ENCODE results near the gene ATG2B. TPM values are rescaled to one million over a fixed set of nuclear protein-coding genes. Genes with fewer than 3 reads are reported as not detected.

Gene ATG2B
- total and polyA plus RNA-seq, 2 of the 4 experiments (the other 2 are of a cell fraction): 6.9 to 22.0 TPM

DNA sequence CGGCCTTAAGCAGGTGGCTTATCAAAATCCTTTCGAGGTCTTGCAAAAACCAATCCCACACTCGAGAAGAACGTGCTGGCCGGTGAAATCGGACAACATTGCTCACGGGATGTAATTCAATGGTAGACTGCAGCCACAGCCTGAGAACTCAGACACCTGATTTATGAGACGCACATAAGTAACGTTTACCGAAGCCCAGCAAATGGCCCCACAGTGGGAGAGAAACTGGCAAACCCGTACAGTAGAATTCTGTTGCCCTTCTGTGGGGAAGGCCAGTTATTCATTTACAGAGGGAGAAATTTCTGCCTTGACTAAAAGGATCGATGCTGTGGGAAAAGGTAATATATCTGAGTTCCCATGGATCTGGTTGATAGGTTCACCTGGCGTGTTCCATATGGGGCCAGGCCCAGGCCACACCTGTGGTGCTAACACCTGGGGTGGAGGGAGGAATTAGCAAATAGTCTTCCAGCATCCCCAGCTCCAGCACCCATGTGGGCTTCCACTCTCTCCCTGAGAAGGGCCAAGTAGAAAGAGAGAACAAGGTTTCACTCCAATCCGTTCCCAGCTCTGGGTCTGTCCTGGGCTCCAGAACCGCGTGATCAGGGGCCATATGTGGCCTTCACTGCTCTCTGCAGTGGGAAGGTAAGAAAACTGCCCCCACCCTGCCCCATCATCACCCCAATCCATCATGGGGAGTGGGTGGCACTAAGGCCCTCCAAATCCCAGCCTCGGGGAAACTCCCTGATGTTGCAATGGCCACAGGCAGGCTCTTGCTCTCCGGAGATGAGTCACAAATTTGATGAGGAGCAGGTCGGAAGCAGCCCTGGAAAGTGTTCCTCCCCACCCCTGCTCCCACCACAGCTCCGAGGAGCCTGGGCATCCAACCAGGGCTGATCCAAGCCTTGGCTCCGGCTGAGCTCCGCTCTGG is 94.4 kb downstream of the ATG2B start:
- Histone ChIP-seq H3K56ac (ENCODE audit: extremely low read depth, insufficient read depth, low read length) (peak overlapping the region; percentile 55), H3K27ac (ENCODE audit: insufficient read depth, low read length) (peak overlapping the region; percentile 75)
- peak; percentile 29; the same call in 1 of the 2 replicates for TF ChIP-seq RAD21 (IDR thresholded peaks at IDR 0.05; ENCODE audit: low read length)
- TF ChIP-seq BHLHE40 (IDR thresholded peaks at IDR 0.05; ENCODE audit: low read depth, low read length): peak; percentile 60
- peak; percentile 94 for TF ChIP-seq FOS (IDR thresholded peaks at IDR 0.05; ENCODE audit: low read depth, low read length)
- no peak for TF ChIP-seq MAFK (IDR thresholded peaks at IDR 0.05; ENCODE audit: low read depth, low read length)
- no peak for TF ChIP-seq NFE2L2 (IDR thresholded peaks at IDR 0.05; ENCODE audit: low read depth, low read length)
- TF ChIP-seq, protein P1, sequence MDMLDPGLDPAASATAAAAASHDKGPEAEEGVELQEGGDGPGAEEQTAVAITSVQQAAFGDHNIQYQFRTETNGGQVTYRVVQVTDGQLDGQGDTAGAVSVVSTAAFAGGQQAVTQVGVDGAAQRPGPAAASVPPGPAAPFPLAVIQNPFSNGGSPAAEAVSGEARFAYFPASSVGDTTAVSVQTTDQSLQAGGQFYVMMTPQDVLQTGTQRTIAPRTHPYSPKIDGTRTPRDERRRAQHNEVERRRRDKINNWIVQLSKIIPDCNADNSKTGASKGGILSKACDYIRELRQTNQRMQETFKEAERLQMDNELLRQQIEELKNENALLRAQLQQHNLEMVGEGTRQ (IDR thresholded peaks at IDR 0.05; ENCODE audit: low read depth, low read length): no peak
- TF ChIP-seq POLR2A (IDR thresholded peaks at IDR 0.05; ENCODE audit: low read depth, low read length): 0 out of 2 replicates have a peak, but pooled peaks have one; percentile 7
- peak; percentile 16; the same call in 1 of the 2 replicates for TF ChIP-seq RFX5 (IDR thresholded peaks at IDR 0.05; ENCODE audit: low read depth, low read length)
- TF ChIP-seq CHD1 (IDR thresholded peaks at IDR 0.05; ENCODE audit: low read depth, low read length): no peak
- no peak for TF ChIP-seq SMC3 (IDR thresholded peaks at IDR 0.05; ENCODE audit: low read depth, low read length)
- TF ChIP-seq, protein P2, sequence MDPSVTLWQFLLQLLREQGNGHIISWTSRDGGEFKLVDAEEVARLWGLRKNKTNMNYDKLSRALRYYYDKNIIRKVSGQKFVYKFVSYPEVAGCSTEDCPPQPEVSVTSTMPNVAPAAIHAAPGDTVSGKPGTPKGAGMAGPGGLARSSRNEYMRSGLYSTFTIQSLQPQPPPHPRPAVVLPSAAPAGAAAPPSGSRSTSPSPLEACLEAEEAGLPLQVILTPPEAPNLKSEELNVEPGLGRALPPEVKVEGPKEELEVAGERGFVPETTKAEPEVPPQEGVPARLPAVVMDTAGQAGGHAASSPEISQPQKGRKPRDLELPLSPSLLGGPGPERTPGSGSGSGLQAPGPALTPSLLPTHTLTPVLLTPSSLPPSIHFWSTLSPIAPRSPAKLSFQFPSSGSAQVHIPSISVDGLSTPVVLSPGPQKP (IDR thresholded peaks at IDR 0.05; ENCODE audit: borderline replicate concordance, low read depth, low read length): no peak
- peak; percentile 100 for TF ChIP-seq CEBPB (IDR thresholded peaks at IDR 0.05; ENCODE audit: low read depth, low read length)
- TF ChIP-seq, protein P3, sequence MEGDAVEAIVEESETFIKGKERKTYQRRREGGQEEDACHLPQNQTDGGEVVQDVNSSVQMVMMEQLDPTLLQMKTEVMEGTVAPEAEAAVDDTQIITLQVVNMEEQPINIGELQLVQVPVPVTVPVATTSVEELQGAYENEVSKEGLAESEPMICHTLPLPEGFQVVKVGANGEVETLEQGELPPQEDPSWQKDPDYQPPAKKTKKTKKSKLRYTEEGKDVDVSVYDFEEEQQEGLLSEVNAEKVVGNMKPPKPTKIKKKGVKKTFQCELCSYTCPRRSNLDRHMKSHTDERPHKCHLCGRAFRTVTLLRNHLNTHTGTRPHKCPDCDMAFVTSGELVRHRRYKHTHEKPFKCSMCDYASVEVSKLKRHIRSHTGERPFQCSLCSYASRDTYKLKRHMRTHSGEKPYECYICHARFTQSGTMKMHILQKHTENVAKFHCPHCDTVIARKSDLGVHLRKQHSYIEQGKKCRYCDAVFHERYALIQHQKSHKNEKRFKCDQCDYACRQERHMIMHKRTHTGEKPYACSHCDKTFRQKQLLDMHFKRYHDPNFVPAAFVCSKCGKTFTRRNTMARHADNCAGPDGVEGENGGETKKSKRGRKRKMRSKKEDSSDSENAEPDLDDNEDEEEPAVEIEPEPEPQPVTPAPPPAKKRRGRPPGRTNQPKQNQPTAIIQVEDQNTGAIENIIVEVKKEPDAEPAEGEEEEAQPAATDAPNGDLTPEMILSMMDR (conservative IDR thresholded peaks at IDR 0.05; ENCODE audit: low read depth, low read length): no peak

More for the DNA sequence above, 94.4 kb downstream of the ATG2B start:
- Histone ChIP-seq H2BK15ac (ENCODE audit: low read depth, low read length) (peak overlapping the region; percentile 79), H3K9ac (ENCODE audit: low read depth, low read length) (peak overlapping the region; percentile 2; the same call in 1 of the 2 replicates), H3K9me3 (ENCODE audit: control insufficient read depth, insufficient read depth, low read length) (0 out of 2 replicates have a peak, but pooled peaks cover 2% of the 10 kb centered on the region), H3K27me3 (ENCODE audit: control insufficient read depth, insufficient read depth, low read length) (no peaks in the 10 kb centered on the region), H3K4ac (ENCODE audit: low read depth, low read length) (peak overlapping the region; percentile 95), H3K4me2 (ENCODE audit: low read depth, low read length) (no peak overlapping the region; the same call in 1 of the 2 replicates), H3K23ac (ENCODE audit: low read depth, low read length) (peak overlapping the region; percentile 81), H3K79me1 (ENCODE audit: low read depth in 1 of 2, low read length in 2 of 2) (peaks cover 10 to 51% of the 10 kb centered on the region in 2 experiments), H4K91ac (ENCODE audit: insufficient read depth, low read depth, low read length) (peak overlapping the region; percentile 95), H2AK9ac (replicated peaks; ENCODE audit: low read depth, low read length, poor library complexity) (peak overlapping the region; percentile 95), H2AFZ (replicated peaks; ENCODE audit: low read length, poor library complexity) (peak overlapping the region; percentile 67), H3K18ac (ENCODE audit: low read depth, low read length) (peak overlapping the region; percentile 97), H3K9me1 (ENCODE audit: insufficient read depth, low read length) (peaks cover 28% of the 10 kb centered on the region), H2BK5ac (ENCODE audit: low read depth, low read length, poor library complexity, severe bottlenecking) (peak overlapping the region; percentile 87), H3K36me3 (ENCODE audit: control insufficient read depth, insufficient read depth, low read length) (peaks cover 34% of the 10 kb centered on the region), H2BK120ac (ENCODE audit: low read depth, low read length) (peak overlapping the region; percentile 94), H3K4me3 (ENCODE audit: insufficient read depth, low read depth, low read length) (no peak overlapping the region), H3K4me1 (ENCODE audit: control insufficient read depth, insufficient read depth, low read length) (peaks cover 38% of the 10 kb centered on the region), H2BK20ac (ENCODE audit: low read depth, low read length) (peak overlapping the region; percentile 98), H3K14ac (replicated peaks; ENCODE audit: low read depth, low read length) (peak overlapping the region; percentile 62), H4K5ac (ENCODE audit: low read depth, low read length) (peak overlapping the region; percentile 74), H4K8ac (ENCODE audit: low read depth in 2 of 2, low read length in 2 of 2) (peak overlapping the region; percentile 67 to 88), H2AK5ac (ENCODE audit: low read depth, low read length) (peak overlapping the region; percentile 95), H4K20me1 (ENCODE audit: insufficient read depth, low read length) (peaks cover 8% of the 10 kb centered on the region)
- DNase-seq (peak; percentile 99), ATAC-seq (ENCODE audit: low read depth) (peak; percentile 76)
- ChIA-PET CTCF (interaction anchor here (0.6 to 1.1 kb wide), 2 partner anchors 29 to 168 kb away, joined by 5 read pairs; no protein-coding TSS in a partner anchor), POLR2A (ENCODE audit: unreplicated experiment) (no interaction called here)
- dilution Hi-C loops (cut with HindIII; ENCODE audit: low sequenced_read_pairs, unreplicated experiment) (no loop called here), intact Hi-C loops (cut with micrococcal nuclease) (loop anchor here (1.0 to 10.0 kb wide), 3 partner anchors 146 to 734 kb away; partner anchors contain the start of gene GLRX5), in situ Hi-C loops (cut with MboI; ENCODE audit: low sequenced_read_pairs) (loop anchor here (25.0 kb wide), 1 partner anchor 731 kb away; the partner anchor contains the start of gene GLRX5)
- BruUV-seq (replicated peaks): no TSS peak
- 78% methylated on average over 9 of the region's 22 CpGs; no CpG with 5 or more reads in 1 of the 2 experiments for WGBS, 2 experiments (ENCODE audit: extremely low coverage in 2 of 2, insufficient read length in 1 of 2)

Data from IMR-90 (cell line).